HEK293 (cell line): ENCODE results near the gene PDIA5.

ENCODE experiments used
- CTCF ChIA-PET: fragments of 350-600 bp; formaldehyde crosslinking; extraction: SDS; loops from one replicate; lab custom pipeline; 2021; ENCODE audit warnings: antibody characterized with exemption; lab: Yijun Ruan, JAX
- POLR2A ChIA-PET: fragments of 300-600 bp; formaldehyde crosslinking; extraction: SDS; loops from one replicate; lab custom pipeline; 2020; ENCODE audit warnings: antibody characterized with exemption, inconsistent platforms; lab: Yijun Ruan, JAX
- H3K27ac ChIP-seq: fragments of 200-500 bp; sonication (Bioruptor generic); 2 replicates; pipeline ENCODE4 v1.5.1; 2014; ENCODE audit warnings: low read depth, low read length, control low read depth, inconsistent platforms; ENCODE audit errors: extremely low read depth
- H3K36me3 ChIP-seq, 2 experiments: fragments of 200-500 bp in 1 of 2; sonication (Bioruptor generic) in 1 of 2; 1 replicate in 1 of 2; 2 replicates in 1 of 2; pipeline ENCODE4 v1.5.1; 2014 to 2017; ENCODE audit warnings: inconsistent platforms in 2 of 2, low read length in 2 of 2; ENCODE audit not compliant: control insufficient read depth in 2 of 2, insufficient read depth in 1 of 2
- H3K4me1 ChIP-seq: fragments of 200-500 bp; sonication (Bioruptor generic); 2 replicates; pipeline ENCODE4 v1.5.1; 2014; ENCODE audit warnings: mild to moderate bottlenecking, low read length, inconsistent platforms; ENCODE audit not compliant: control insufficient read depth, insufficient read depth
- H3K4me3 ChIP-seq: 2 replicates; pipeline ENCODE4 v1.5.1; 2011; ENCODE audit warnings: low read depth, mild to moderate bottlenecking, control low read depth, low read length, moderate library complexity
- H3K9me3 ChIP-seq: fragments of 200-500 bp; sonication (Bioruptor generic); 2 replicates; pipeline ENCODE4 v1.5.1; 2014; ENCODE audit warnings: low read depth, low read length, inconsistent platforms; ENCODE audit not compliant: control insufficient read depth, insufficient read depth
- IKZF3 ChIP-seq: fragments of 450-650 bp; IDR thresholded peaks from 2 replicates; pipeline ENCODE4 v1.5.0; 2018; ENCODE audit warnings: missing biosample characterization, mild to moderate bottlenecking, missing genetic modification characterization, moderate library complexity
- KLF7 ChIP-seq: fragments of 450-650 bp; formaldehyde crosslinking; IDR thresholded peaks from 2 replicates; pipeline ENCODE4 v1.5.1; 2016; ENCODE audit warnings: missing biosample characterization, missing genetic modification characterization, borderline replicate concordance
- MYNN ChIP-seq: fragments of 450-650 bp; formaldehyde crosslinking; IDR thresholded peaks from 2 replicates; pipeline ENCODE4 v1.5.1; 2016; ENCODE audit warnings: missing biosample characterization, missing genetic modification characterization, borderline replicate concordance
- RBAK ChIP-seq: fragments of 450-650 bp; formaldehyde crosslinking; IDR thresholded peaks from 2 replicates; pipeline ENCODE4 v1.5.1; 2016; ENCODE audit warnings: missing biosample characterization, missing genetic modification characterization
- SP3 ChIP-seq: fragments of 450-650 bp; formaldehyde crosslinking; IDR thresholded peaks from 2 replicates; pipeline ENCODE4 v1.5.1; 2016; ENCODE audit warnings: missing biosample characterization, missing genetic modification characterization
- ZBTB21 ChIP-seq: fragments of 450-650 bp; formaldehyde crosslinking; IDR thresholded peaks from 2 replicates; pipeline ENCODE4 v1.5.1; 2017; ENCODE audit warnings: missing biosample characterization, missing genetic modification characterization
- ZBTB48 ChIP-seq: fragments of 450-650 bp; formaldehyde crosslinking; IDR thresholded peaks from 2 replicates; pipeline ENCODE4 v1.5.1; 2016; ENCODE audit warnings: missing biosample characterization, missing genetic modification characterization
- ZNF157 ChIP-seq: fragments of 450-650 bp; formaldehyde crosslinking; IDR thresholded peaks from 2 replicates; pipeline ENCODE4 v1.5.1; 2016; ENCODE audit warnings: missing biosample characterization, missing genetic modification characterization
- ZNF24 ChIP-seq: fragments of 450-650 bp; formaldehyde crosslinking; IDR thresholded peaks from 2 replicates; pipeline ENCODE4 v1.5.1; 2016; ENCODE audit warnings: missing biosample characterization, missing genetic modification characterization
- ZNF335 ChIP-seq: fragments of 450-650 bp; formaldehyde crosslinking; conservative IDR thresholded peaks from 2 replicates; pipeline ENCODE4 v1.5.1; 2016; ENCODE audit warnings: missing biosample characterization, missing genetic modification characterization
- ZNF48 ChIP-seq: fragments of 450-650 bp; formaldehyde crosslinking; IDR thresholded peaks from 2 replicates; pipeline ENCODE4 v1.5.1; 2016; ENCODE audit warnings: missing biosample characterization, missing genetic modification characterization
- ZNF530 ChIP-seq: fragments of 450-650 bp; formaldehyde crosslinking; IDR thresholded peaks from 2 replicates; pipeline ENCODE4 v1.5.1; 2016; ENCODE audit warnings: low read depth, missing biosample characterization, missing genetic modification characterization
- ZNF571 ChIP-seq: fragments of 450-650 bp; formaldehyde crosslinking; IDR thresholded peaks from 2 replicates; pipeline ENCODE4 v1.5.0; 2017; ENCODE audit warnings: missing biosample characterization, missing genetic modification characterization
- ZNF610 ChIP-seq: fragments of 450-650 bp; formaldehyde crosslinking; IDR thresholded peaks from 2 replicates; pipeline ENCODE4 v1.5.1; 2016; ENCODE audit warnings: missing biosample characterization, missing genetic modification characterization, borderline replicate concordance
- ZNF624 ChIP-seq: fragments of 450-650 bp; formaldehyde crosslinking; IDR thresholded peaks from 2 replicates; pipeline ENCODE4 v1.5.1; 2017; ENCODE audit warnings: missing biosample characterization, missing genetic modification characterization
- ZNF658 ChIP-seq: fragments of 450-650 bp; formaldehyde crosslinking; IDR thresholded peaks from 2 replicates; pipeline ENCODE4; 2016; ENCODE audit warnings: missing biosample characterization, missing genetic modification characterization
- ZSCAN30 ChIP-seq: fragments of 450-650 bp; IDR thresholded peaks from 2 replicates; pipeline ENCODE4 v1.5.1; 2018; ENCODE audit warnings: missing biosample characterization, mild to moderate bottlenecking, missing genetic modification characterization, moderate library complexity
- TF ChIP-seq, protein P1 (sequence below): fragments of 450-650 bp; IDR thresholded peaks from 2 replicates; pipeline ENCODE4 v1.5.1; 2018; ENCODE audit warnings: missing biosample characterization, missing genetic modification characterization
- TF ChIP-seq, protein P2 (sequence below): fragments of 450-650 bp; formaldehyde crosslinking; IDR thresholded peaks from 2 replicates; pipeline ENCODE4 v1.5.1; 2016; ENCODE audit warnings: missing biosample characterization, missing genetic modification characterization
- TF ChIP-seq, protein P3 (sequence below): fragments of 450-650 bp; formaldehyde crosslinking; IDR thresholded peaks from 2 replicates; pipeline ENCODE4 v1.5.1; 2017; ENCODE audit warnings: missing biosample characterization, mild to moderate bottlenecking, missing genetic modification characterization, moderate library complexity
- TF ChIP-seq, protein P4 (sequence below): fragments of 450-650 bp; formaldehyde crosslinking; IDR thresholded peaks from 2 replicates; pipeline ENCODE4 v1.5.1; 2016; ENCODE audit warnings: missing biosample characterization, missing genetic modification characterization
- TF ChIP-seq, protein P5 (sequence below): fragments of 450-650 bp; IDR thresholded peaks from 2 replicates; pipeline ENCODE4 v1.5.1; 2018; ENCODE audit warnings: missing biosample characterization, mild to moderate bottlenecking, missing genetic modification characterization
- TF ChIP-seq, protein P6 (sequence below): fragments of 450-650 bp; formaldehyde crosslinking; IDR thresholded peaks from 2 replicates; pipeline ENCODE4 v1.5.1; 2017; ENCODE audit warnings: missing biosample characterization, missing genetic modification characterization
- TF ChIP-seq, protein P7 (sequence below): fragments of 450-650 bp; formaldehyde crosslinking; IDR thresholded peaks from 2 replicates; pipeline ENCODE4 v1.5.1; 2016; ENCODE audit warnings: missing biosample characterization, missing genetic modification characterization

PDIA5 gene

DNA sequence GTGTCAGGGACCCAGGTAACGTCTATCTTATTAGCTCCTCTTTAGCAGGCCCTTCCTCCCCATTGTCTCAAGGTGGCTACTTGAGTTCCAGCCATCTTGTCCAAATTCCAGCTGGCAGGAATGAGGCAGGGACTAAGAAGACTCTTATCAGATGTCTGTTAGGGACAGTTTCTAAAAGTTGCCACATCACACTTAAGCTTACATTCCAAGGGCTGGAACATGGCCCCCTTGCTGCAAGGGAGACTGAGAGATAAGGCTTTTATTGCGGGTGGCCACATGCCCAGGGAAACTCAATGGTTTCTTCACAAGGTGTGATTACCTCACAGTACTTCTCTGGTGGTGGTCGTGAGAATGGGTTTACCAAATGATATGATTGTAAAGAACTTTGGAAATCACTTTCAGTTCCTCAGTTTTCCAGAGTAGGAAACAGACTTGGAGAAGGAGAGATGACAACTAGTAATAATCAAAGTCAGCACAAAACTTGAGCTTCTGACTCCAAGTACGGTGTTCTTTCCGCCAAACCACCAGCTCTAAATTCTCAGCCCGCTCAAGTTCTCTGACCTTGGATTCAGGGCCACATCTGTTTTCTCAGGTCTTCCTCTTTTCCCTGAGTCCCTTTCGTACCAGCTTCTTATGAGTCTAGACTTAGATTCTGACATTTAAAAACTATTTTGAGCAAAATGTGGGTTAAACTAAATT lies 14.2 kb downstream of the PDIA5 start (continued):
- TF ChIP-seq, protein P1, sequence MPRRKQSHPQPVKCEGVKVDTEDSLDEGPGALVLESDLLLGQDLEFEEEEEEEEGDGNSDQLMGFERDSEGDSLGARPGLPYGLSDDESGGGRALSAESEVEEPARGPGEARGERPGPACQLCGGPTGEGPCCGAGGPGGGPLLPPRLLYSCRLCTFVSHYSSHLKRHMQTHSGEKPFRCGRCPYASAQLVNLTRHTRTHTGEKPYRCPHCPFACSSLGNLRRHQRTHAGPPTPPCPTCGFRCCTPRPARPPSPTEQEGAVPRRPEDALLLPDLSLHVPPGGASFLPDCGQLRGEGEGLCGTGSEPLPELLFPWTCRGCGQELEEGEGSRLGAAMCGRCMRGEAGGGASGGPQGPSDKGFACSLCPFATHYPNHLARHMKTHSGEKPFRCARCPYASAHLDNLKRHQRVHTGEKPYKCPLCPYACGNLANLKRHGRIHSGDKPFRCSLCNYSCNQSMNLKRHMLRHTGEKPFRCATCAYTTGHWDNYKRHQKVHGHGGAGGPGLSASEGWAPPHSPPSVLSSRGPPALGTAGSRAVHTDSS: no peak
- no peak for TF ChIP-seq KLF7 (tag by site-specific recombination)
- TF ChIP-seq RBAK (tag by site-specific recombination): no peak
- TF ChIP-seq ZNF335 (tag by site-specific recombination): no peak
- TF ChIP-seq IKZF3 (tag by site-specific recombination): 0 out of 2 replicates have a peak, but pooled peaks have one; percentile 22
- TF ChIP-seq ZNF48 (tag by site-specific recombination): no peak
- TF ChIP-seq ZNF157: no peak
- no peak for TF ChIP-seq SP3
- peak; percentile 87 for TF ChIP-seq ZBTB48 (tag by site-specific recombination)
- no peak for TF ChIP-seq ZNF530 (tag by site-specific recombination)
- no peak for TF ChIP-seq ZNF610 (tag by site-specific recombination)
- TF ChIP-seq ZSCAN30 (tag by site-specific recombination): 0 out of 2 replicates have a peak, but pooled peaks have one; percentile 14
- no peak for TF ChIP-seq ZNF571
- TF ChIP-seq ZNF658 (tag by site-specific recombination): no peak
- TF ChIP-seq, protein P2, sequence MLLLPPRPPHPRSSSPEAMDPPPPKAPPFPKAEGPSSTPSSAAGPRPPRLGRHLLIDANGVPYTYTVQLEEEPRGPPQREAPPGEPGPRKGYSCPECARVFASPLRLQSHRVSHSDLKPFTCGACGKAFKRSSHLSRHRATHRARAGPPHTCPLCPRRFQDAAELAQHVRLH (tag by site-specific recombination): 0 out of 2 replicates have a peak, but pooled peaks have one; percentile 46
- no peak for TF ChIP-seq ZNF624 (tag by site-specific recombination)
- TF ChIP-seq, protein P3, sequence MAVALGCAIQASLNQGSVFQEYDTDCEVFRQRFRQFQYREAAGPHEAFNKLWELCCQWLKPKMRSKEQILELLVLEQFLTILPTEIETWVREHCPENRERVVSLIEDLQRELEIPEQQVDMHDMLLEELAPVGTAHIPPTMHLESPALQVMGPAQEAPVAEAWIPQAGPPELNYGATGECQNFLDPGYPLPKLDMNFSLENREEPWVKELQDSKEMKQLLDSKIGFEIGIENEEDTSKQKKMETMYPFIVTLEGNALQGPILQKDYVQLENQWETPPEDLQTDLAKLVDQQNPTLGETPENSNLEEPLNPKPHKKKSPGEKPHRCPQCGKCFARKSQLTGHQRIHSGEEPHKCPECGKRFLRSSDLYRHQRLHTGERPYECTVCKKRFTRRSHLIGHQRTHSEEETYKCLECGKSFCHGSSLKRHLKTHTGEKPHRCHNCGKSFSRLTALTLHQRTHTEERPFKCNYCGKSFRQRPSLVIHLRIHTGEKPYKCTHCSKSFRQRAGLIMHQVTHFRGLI (tag by site-specific recombination): no peak
- TF ChIP-seq, protein P4, sequence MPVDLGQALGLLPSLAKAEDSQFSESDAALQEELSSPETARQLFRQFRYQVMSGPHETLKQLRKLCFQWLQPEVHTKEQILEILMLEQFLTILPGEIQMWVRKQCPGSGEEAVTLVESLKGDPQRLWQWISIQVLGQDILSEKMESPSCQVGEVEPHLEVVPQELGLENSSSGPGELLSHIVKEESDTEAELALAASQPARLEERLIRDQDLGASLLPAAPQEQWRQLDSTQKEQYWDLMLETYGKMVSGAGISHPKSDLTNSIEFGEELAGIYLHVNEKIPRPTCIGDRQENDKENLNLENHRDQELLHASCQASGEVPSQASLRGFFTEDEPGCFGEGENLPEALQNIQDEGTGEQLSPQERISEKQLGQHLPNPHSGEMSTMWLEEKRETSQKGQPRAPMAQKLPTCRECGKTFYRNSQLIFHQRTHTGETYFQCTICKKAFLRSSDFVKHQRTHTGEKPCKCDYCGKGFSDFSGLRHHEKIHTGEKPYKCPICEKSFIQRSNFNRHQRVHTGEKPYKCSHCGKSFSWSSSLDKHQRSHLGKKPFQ (tag by site-specific recombination): peak; percentile 69; the same call in 1 of the 2 replicates

DNA sequence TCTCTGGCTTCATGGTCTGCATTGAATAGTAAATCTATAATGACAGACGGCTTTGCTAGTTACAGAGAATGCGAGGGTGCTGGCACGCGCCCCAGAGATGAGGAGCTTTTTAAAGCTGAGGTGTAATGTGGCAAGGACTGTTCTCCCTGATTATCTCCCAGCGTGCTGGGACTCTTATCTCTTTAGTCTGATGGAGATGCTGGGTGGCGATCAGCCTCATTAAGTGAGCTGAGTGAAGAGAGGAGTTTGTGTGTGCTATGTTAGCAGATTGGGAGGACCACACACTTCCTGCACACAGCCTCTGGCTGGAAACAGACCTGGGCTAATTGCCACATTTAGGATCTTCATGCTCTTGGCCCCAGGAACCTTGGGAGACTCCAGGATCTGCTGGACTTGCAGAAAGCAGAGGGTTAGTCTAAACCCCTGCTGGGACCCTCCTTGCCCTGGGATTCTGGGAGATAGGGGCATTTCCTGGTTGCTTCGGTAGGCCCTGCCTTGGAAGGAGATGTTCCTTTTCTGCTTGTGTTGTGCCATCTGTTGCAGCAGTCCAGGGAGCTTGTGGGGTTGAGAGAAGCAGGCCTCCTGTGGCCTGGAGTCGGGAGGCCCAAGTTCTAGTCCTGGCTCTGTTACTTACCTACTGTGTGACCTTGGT lies 15.0 kb downstream of the PDIA5 start:
- no peaks in the 10 kb centered on the region for H3K36me3 ChIP-seq
- H3K4me3 ChIP-seq: no peak overlapping the region
- H3K27ac ChIP-seq: no peak overlapping the region
- POLR2A ChIA-PET: no interaction called here
- H3K4me1 ChIP-seq: peaks cover 23% of the 10 kb centered on the region
- CTCF ChIA-PET: interaction anchor here (0.6 kb wide), 1 partner anchor 801 kb away, joined by 4 read pairs; no protein-coding TSS in a partner anchor
- no peaks in the 10 kb centered on the region for H3K9me3 ChIP-seq
- TF ChIP-seq, protein P5, sequence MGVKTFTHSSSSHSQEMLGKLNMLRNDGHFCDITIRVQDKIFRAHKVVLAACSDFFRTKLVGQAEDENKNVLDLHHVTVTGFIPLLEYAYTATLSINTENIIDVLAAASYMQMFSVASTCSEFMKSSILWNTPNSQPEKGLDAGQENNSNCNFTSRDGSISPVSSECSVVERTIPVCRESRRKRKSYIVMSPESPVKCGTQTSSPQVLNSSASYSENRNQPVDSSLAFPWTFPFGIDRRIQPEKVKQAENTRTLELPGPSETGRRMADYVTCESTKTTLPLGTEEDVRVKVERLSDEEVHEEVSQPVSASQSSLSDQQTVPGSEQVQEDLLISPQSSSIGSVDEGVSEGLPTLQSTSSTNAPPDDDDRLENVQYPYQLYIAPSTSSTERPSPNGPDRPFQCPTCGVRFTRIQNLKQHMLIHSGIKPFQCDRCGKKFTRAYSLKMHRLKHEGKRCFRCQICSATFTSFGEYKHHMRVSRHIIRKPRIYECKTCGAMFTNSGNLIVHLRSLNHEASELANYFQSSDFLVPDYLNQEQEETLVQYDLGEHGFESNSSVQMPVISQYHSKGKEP (tag by site-specific recombination): no peak
- TF ChIP-seq KLF7 (tag by site-specific recombination) (no peak), MYNN (tag by site-specific recombination) (peak; percentile 88), ZNF24 (tag by site-specific recombination) (0 out of 2 replicates have a peak, but pooled peaks have one; percentile 21), ZBTB21 (tag by site-specific recombination) (no peak)
- TF ChIP-seq, protein P6, sequence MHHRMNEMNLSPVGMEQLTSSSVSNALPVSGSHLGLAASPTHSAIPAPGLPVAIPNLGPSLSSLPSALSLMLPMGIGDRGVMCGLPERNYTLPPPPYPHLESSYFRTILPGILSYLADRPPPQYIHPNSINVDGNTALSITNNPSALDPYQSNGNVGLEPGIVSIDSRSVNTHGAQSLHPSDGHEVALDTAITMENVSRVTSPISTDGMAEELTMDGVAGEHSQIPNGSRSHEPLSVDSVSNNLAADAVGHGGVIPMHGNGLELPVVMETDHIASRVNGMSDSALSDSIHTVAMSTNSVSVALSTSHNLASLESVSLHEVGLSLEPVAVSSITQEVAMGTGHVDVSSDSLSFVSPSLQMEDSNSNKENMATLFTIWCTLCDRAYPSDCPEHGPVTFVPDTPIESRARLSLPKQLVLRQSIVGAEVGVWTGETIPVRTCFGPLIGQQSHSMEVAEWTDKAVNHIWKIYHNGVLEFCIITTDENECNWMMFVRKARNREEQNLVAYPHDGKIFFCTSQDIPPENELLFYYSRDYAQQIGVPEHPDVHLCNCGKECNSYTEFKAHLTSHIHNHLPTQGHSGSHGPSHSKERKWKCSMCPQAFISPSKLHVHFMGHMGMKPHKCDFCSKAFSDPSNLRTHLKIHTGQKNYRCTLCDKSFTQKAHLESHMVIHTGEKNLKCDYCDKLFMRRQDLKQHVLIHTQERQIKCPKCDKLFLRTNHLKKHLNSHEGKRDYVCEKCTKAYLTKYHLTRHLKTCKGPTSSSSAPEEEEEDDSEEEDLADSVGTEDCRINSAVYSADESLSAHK (tag by site-specific recombination): no peak; the same call in 1 of the 2 replicates
- TF ChIP-seq, protein P7, sequence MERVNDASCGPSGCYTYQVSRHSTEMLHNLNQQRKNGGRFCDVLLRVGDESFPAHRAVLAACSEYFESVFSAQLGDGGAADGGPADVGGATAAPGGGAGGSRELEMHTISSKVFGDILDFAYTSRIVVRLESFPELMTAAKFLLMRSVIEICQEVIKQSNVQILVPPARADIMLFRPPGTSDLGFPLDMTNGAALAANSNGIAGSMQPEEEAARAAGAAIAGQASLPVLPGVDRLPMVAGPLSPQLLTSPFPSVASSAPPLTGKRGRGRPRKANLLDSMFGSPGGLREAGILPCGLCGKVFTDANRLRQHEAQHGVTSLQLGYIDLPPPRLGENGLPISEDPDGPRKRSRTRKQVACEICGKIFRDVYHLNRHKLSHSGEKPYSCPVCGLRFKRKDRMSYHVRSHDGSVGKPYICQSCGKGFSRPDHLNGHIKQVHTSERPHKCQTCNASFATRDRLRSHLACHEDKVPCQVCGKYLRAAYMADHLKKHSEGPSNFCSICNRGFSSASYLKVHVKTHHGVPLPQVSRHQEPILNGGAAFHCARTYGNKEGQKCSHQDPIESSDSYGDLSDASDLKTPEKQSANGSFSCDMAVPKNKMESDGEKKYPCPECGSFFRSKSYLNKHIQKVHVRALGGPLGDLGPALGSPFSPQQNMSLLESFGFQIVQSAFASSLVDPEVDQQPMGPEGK (tag by site-specific recombination): 0 out of 2 replicates have a peak, but pooled peaks have one; percentile 24
